HCT116 (cell line): ENCODE data around the gene PDSS2. TPM values are rescaled to one million over a fixed set of nuclear protein-coding genes. Genes with fewer than 3 reads are reported as not detected.

ENCODE experiments used
- ATAC-seq: fragments of 200-7000 bp; cut with Tn5 transposase; 2 replicates; pipeline ENCODE4 v1.9.1; 2020; ENCODE audit warnings: mild to moderate bottlenecking, moderate library complexity
- BruUV-seq: library from RNA; stranded (reverse); fragments of 400-500 nt; replicated peaks from 2 replicates; lab custom pipeline; 2021; lab: Mats Ljungman, UMichigan
- CTCF ChIA-PET: fragments of 300-600 bp; sonication (Branson Sonifier 250); formaldehyde crosslinking; loops from one replicate; lab custom pipeline; 2021; ENCODE audit warnings: antibody characterized with exemption; lab: Charles Lee
- POLR2A ChIA-PET: fragments of 300-600, 350-600 bp; sonication (Branson Sonifier 250); formaldehyde crosslinking; loops from one replicate; lab custom pipeline; 2021; ENCODE audit warnings: antibody characterized with exemption; lab: Charles Lee
- RAD21 ChIA-PET, 2 experiments: fragments of 300-600 bp; sonication (Branson Sonifier 250); formaldehyde crosslinking; loops; one replicate each; lab custom pipeline; 2023; ENCODE audit warnings: low total read pairs in 2 of 2; ENCODE audit not compliant: uncharacterized antibody in 2 of 2, unreplicated experiment in 2 of 2, low non-redundant PET in 1 of 2; lab: Charles Lee
- DNase-seq: peaks from one replicate; pipeline ENCODE4 v3.0.0-alpha.2; 2010; ENCODE audit warnings: low read depth, low spot score
- H2AFZ ChIP-seq: fragments of 200-600 bp; shearing (Covaris generic), sonication (generic); 2 replicates; pipeline ENCODE4 v1.6.1; 2017; ENCODE audit warnings: low read depth, mixed run types, mixed read lengths, antibody characterized with exemption, low read length; ENCODE audit not compliant: poor library complexity, severe bottlenecking
- H3K27ac ChIP-seq: 2 replicates; pipeline ENCODE4 v1.5.1; 2012; ENCODE audit warnings: low read depth, low read length
- H3K27me3 ChIP-seq: fragments of 200-600 bp; sonication (generic); 2 replicates; pipeline ENCODE4 v1.6.1; 2016; ENCODE audit warnings: mixed run types, low read length, mixed read lengths; ENCODE audit not compliant: insufficient read depth
- H3K36me3 ChIP-seq, 2 experiments: fragments of 200-500 bp in 1 of 2; fragments of 200-600 bp in 1 of 2; sonication (Bioruptor generic) in 1 of 2; sonication (generic) in 1 of 2; 2 replicates each; pipeline versions ENCODE4 v1.5.1 to v1.6.1; 2014 to 2016; ENCODE audit warnings: low read length in 2 of 2, inconsistent platforms in 1 of 2, mixed read lengths in 1 of 2, mixed run types in 1 of 2; ENCODE audit not compliant: insufficient read depth in 2 of 2, control insufficient read depth in 1 of 2
- H3K4me1 ChIP-seq, 2 experiments: fragments of 200-600 bp in 1 of 2; sonication (generic) in 1 of 2; 2 replicates each; pipeline versions ENCODE4 v1.5.1 to v1.6.1; 2012 to 2017; ENCODE audit warnings: low read length in 2 of 2, inconsistent platforms in 1 of 2, mild to moderate bottlenecking in 1 of 2, mixed read lengths in 1 of 2, mixed run types in 1 of 2, moderate library complexity in 1 of 2; ENCODE audit not compliant: insufficient read depth in 2 of 2, control insufficient read depth in 1 of 2
- H3K4me2 ChIP-seq: fragments of 200-600 bp; sonication (generic); 2 replicates; pipeline ENCODE4 v1.6.1; 2017; ENCODE audit warnings: mixed run types, low read length, mixed read lengths
- H3K4me3 ChIP-seq, 2 experiments: fragments of 200-600 bp in 1 of 2; sonication (generic) in 1 of 2; replicated peaks in 1 of 2; 2 replicates each; pipeline ENCODE4 v1.5.1; 2011 to 2016; ENCODE audit warnings: low read length in 2 of 2, control low read depth in 1 of 2, low read depth in 1 of 2, mild to moderate bottlenecking in 1 of 2, mixed read lengths in 1 of 2, mixed run types in 1 of 2
- H3K79me2 ChIP-seq: fragments of 200-600 bp; sonication (generic); 2 replicates; pipeline ENCODE4 v1.6.1; 2017; ENCODE audit warnings: mild to moderate bottlenecking, mixed run types, low read length, moderate library complexity, mixed read lengths; ENCODE audit not compliant: insufficient read depth
- H3K9ac ChIP-seq: fragments of 200-600 bp; sonication (generic); 2 replicates; pipeline ENCODE4 v1.6.1; 2016; ENCODE audit warnings: low read length, mixed read lengths
- H3K9me2 ChIP-seq: fragments of 200-600 bp; sonication (generic), shearing (Covaris generic); 2 replicates; pipeline ENCODE4 v1.6.1; 2017; ENCODE audit warnings: mixed run types, mild to moderate bottlenecking, moderate library complexity; ENCODE audit not compliant: insufficient read depth
- H3K9me3 ChIP-seq, 2 experiments: fragments of 200-500 bp in 1 of 2; fragments of 200-600 bp in 1 of 2; sonication (Bioruptor generic) in 1 of 2; sonication (generic) in 1 of 2; 2 replicates each; pipeline ENCODE4 v1.6.1; 2014 to 2017; ENCODE audit warnings: low read length in 2 of 2, mixed read lengths in 2 of 2, inconsistent platforms in 1 of 2, low read depth in 1 of 2, mild to moderate bottlenecking in 1 of 2, mixed run types in 1 of 2, moderate library complexity in 1 of 2; ENCODE audit not compliant: control insufficient read depth in 1 of 2, insufficient read depth in 1 of 2
- H4K20me1 ChIP-seq: fragments of 200-600 bp; sonication (generic), shearing (Covaris generic); 2 replicates; pipeline ENCODE4 v1.6.1; 2017; ENCODE audit warnings: mixed run types, mild to moderate bottlenecking, moderate library complexity; ENCODE audit not compliant: insufficient read depth
- ATF3 ChIP-seq: IDR thresholded peaks from 2 replicates; pipeline ENCODE4 v1.6.1; 2012
- CBX3 ChIP-seq: IDR thresholded peaks from 2 replicates; pipeline ENCODE4 v1.6.1; 2012; ENCODE audit warnings: low read depth
- CEBPB ChIP-seq: IDR thresholded peaks from 2 replicates; pipeline ENCODE4 v1.6.1; 2012; ENCODE audit warnings: low read depth
- EGR1 ChIP-seq: IDR thresholded peaks from 2 replicates; pipeline ENCODE4 v1.6.1; 2012; ENCODE audit warnings: low read depth
- EZH2 ChIP-seq: fragments of 200-600 bp; sonication (generic); IDR thresholded peaks from 2 replicates; pipeline ENCODE4 v1.6.1; 2017; ENCODE audit warnings: antibody characterized with exemption, mixed run types
- FOSL1 ChIP-seq: IDR thresholded peaks from 2 replicates; pipeline ENCODE4 v1.6.1; 2012; ENCODE audit warnings: low read depth
- JUND ChIP-seq: IDR thresholded peaks from 2 replicates; pipeline ENCODE4 v1.6.1; 2012
- POLR2AphosphoS5 ChIP-seq: IDR thresholded peaks from 2 replicates; pipeline ENCODE4 v1.6.1; 2011; ENCODE audit warnings: mild to moderate bottlenecking, low read depth, low read length, moderate library complexity
- SIN3A ChIP-seq: IDR thresholded peaks from 2 replicates; pipeline ENCODE4 v1.6.1; 2012; ENCODE audit warnings: low read depth
- SP1 ChIP-seq: IDR thresholded peaks from 2 replicates; pipeline ENCODE4 v1.6.1; 2012; ENCODE audit warnings: low read depth
- SRF ChIP-seq: IDR thresholded peaks from 2 replicates; pipeline ENCODE4 v1.6.1; 2012; ENCODE audit warnings: low read depth
- YY1 ChIP-seq: IDR thresholded peaks from 2 replicates; pipeline ENCODE4 v1.6.1; 2011; ENCODE audit warnings: low read length, low read depth, moderate library complexity, mild to moderate bottlenecking; ENCODE audit not compliant: insufficient replicate concordance; ENCODE audit errors: extremely low read depth
- ZFX ChIP-seq: fragments of 450-650 bp; IDR thresholded peaks from 2 replicates; pipeline ENCODE4 v1.6.1; 2017
- intact Hi-C: fragments of 100-400 bp; cut with micrococcal nuclease; formaldehyde crosslinking; loops from 2 replicates; pipeline ENCODE4 v1.10.0; 2022
- total RNA-seq: library from RNA; stranded (reverse); gene quantifications from one replicate; pipeline ENCODE4 v1.2.1, GENCODE V29; 2021; ENCODE audit not compliant: unreplicated experiment

PDSS2 gene
- total RNA-seq, 1 experiment from 2014 or later: 12.2 TPM

DNA sequence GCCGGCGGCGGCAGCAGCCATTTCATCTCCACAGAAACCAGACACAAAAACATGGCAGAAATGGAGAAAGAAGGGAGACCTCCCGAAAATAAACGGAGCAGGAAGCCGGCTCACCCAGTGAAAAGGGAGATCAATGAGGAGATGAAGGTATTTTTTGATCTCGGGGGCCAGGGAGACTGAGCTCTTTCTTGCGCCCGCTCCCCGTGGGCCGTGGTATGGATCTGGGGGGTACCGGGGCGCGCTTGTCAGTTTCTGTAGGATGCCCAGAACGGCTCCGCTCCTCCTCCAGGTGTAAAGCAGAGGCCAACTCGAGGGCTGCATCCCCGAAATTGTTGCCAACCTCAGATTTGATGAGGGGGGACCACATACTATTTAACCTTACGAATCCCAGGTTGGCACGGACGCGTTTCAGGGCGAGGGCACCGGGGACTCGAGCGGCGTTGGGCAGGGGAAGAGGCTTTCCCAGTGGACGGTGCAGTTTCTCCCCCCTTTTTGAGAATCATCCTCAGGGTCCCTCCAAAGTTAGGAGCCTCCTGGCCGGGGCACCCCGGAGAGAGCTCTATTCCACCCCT is 31.3 kb upstream of the PDSS2 start:
- CTCF ChIA-PET: no interaction called here
- Histone ChIP-seq H3K27me3 (no peaks in the 10 kb centered on the region), H3K9ac (peak overlapping the region; percentile 61), H3K36me3 (no peaks in the 10 kb centered on the region), H3K4me2 (peak overlapping the region; percentile 89), H3K9me2 (no peaks in the 10 kb centered on the region), H3K9me3 (no peaks in the 10 kb centered on the region), H4K20me1 (no peaks in the 10 kb centered on the region), H3K79me2 (no peaks in the 10 kb centered on the region), H3K4me1 (peaks cover 17 to 26% of the 10 kb centered on the region in 2 experiments), H2AFZ (peak overlapping the region; percentile 86), H3K27ac (peak overlapping the region; percentile 41; the same call in 1 of the 2 replicates), H3K4me3 (peak overlapping the region; percentile 75 to 79)
- intact Hi-C loops: no loop called here
- POLR2A ChIA-PET: no interaction called here
- DNase-seq: no peak
- TF ChIP-seq CBX3 (no peak), YY1 (peak; percentile 70)
- BruUV-seq: no TSS peak
- RAD21 ChIA-PET: no interaction called here
- peak; percentile 11; the same call in 1 of the 2 replicates for ATAC-seq

DNA sequence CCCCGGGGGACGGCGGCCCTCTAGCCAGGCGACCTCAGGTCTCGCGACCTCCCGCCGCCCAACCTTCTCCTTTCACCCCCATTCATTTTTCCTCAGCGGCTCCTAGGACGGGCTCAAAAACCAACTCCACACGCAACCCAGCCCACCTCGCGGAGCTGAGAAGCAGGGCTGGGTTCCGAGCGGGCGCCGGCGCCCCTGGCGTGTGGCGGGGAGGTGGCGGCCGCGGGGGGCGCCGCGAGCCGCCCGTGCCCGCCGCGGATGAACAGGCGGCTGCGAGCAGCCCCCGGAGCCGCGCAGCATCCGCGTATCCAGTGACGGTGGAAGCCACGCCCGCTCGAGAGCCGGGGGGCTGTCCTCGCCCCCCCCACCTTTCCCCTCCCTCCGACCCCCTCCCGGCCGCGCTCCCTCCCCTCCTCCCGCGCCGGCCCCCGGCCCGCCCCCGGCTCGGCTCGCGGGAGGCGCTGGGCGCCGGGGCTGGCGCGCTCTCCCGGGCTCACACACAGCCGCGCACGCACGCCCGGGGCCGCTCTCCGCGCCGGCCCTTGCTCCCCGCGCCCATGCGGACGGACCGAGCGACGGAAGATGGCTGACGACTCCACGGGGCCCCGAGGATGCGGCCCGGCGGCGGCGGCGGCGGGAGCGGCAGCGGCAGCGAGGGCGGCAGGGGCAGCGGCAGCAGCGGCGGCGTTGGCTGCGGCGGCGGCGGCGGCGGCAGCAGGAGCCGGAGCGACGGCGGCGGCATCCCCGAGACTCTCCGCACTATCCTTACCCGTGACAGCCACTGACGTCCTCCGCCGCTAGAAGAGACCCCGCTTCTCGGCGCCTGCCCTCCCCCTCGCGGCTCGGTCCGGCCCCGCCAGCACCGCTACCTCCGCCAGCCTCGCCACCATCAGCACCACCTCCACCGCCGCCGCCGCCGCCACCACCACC is 30.5 kb upstream of the PDSS2 start, which contains the start of gene SOBP:
TSS of gene SOBP (plus strand) at position 482 of the 930 bp plus-strand sequence. CDS start 500 bp downstream, outside the sequence.
- Histone ChIP-seq H3K27ac (peak within 1 kb of the TSS; percentile 41; the same call in 1 of the 2 replicates), H3K79me2 (no peaks in the 10 kb centered on the region), H3K9me3 (no peaks in the 10 kb centered on the region), H3K4me1 (peaks cover 17 to 26% of the 10 kb centered on the region in 2 experiments), H3K4me3 (peak within 1 kb of the TSS; percentile 75 to 79), H3K36me3 (no peaks in the 10 kb centered on the region), H3K9ac (peak within 1 kb of the TSS; percentile 61), H3K4me2 (peak within 1 kb of the TSS; percentile 89), H4K20me1 (no peaks in the 10 kb centered on the region), H3K27me3 (no peaks in the 10 kb centered on the region), H2AFZ (peak within 1 kb of the TSS; percentile 86), H3K9me2 (no peaks in the 10 kb centered on the region)
- DNase-seq (no peak), ATAC-seq (peak; percentile 76)
- no peak for TF ChIP-seq SP1
- no peak for TF ChIP-seq ATF3
- 0 out of 2 replicates have a peak, but pooled peaks have one; percentile 31 for TF ChIP-seq POLR2AphosphoS5
- no peak for TF ChIP-seq SRF
- TF ChIP-seq YY1: no peak
- TF ChIP-seq CEBPB: no peak
- TF ChIP-seq JUND: no peak
- no peak for TF ChIP-seq EGR1
- TF ChIP-seq SIN3A: no peak
- no peak for TF ChIP-seq FOSL1
- TF ChIP-seq EZH2: no peak
- TF ChIP-seq ZFX: 0 out of 2 replicates have a peak, but pooled peaks have one; percentile 19
- intact Hi-C loops: no loop called here
- BruUV-seq: no TSS peak
- POLR2A ChIA-PET: no interaction called here
- RAD21 ChIA-PET: no interaction called here
- CTCF ChIA-PET: no interaction called here
